ENCODE results near the gene SPECC1L. TPM values are rescaled to one million over a fixed set of nuclear protein-coding genes. Genes with fewer than 3 reads are reported as not detected.
"Not testable (repeated sequence)": the region's sequence is repeated elsewhere in the genome, so short reads cannot be mapped to it uniquely, and the experiment has no call there.

The SPECC1L gene
- total RNA-seq, 1 donor from 2014 or later = 74.0 TPM

GRCh38 chr22:24247011-24247507 is 23.6 kb upstream of the SPECC1L start:
- DNase-seq (ENCODE audit: low read depth in 2 of 2) = no peak

- DNase-seq (ENCODE audit: low read depth in 2 of 2) = peak; percentile 80 to 85
Observed at GRCh38 chr22:24247564-24248344, 22.9 kb upstream of the SPECC1L start.

GRCh38 chr22:24248611-24249010 is 22.0 kb upstream of the SPECC1L start:
- DNase-seq (ENCODE audit: low read depth in 2 of 2) = not testable (repeated sequence)

- not testable (repeated sequence) for DNase-seq (ENCODE audit: low read depth in 2 of 2)
Observed at GRCh38 chr22:24249413-24249812, 21.2 kb upstream of the SPECC1L start.

- DNase-seq (ENCODE audit: low read depth in 2 of 2) = not testable (repeated sequence)
Observed at GRCh38 chr22:24251286-24251685, 19.3 kb upstream of the SPECC1L start.

GRCh38 chr22:24253126-24253525 is 17.5 kb upstream of the SPECC1L start:
- not testable (repeated sequence) for DNase-seq (ENCODE audit: low read depth in 2 of 2)

GRCh38 chr22:24256136-24256535 is 14.5 kb upstream of the SPECC1L start:
- not testable (repeated sequence) for DNase-seq (ENCODE audit: low read depth in 2 of 2)

- DNase-seq (ENCODE audit: low read depth in 2 of 2) = not testable (repeated sequence)
Observed at GRCh38 chr22:24256736-24257135, 13.9 kb upstream of the SPECC1L start.

GRCh38 chr22:24259459-24259858 is 11.2 kb upstream of the SPECC1L start:
- peak; percentile 76 to 81 for DNase-seq (ENCODE audit: low read depth in 2 of 2)

GRCh38 chr22:24262185-24262749 is 8.4 kb upstream of the SPECC1L start:
- not testable (repeated sequence) for DNase-seq (ENCODE audit: low read depth in 2 of 2)

- not testable (repeated sequence) for DNase-seq (ENCODE audit: low read depth in 2 of 2)
Observed at GRCh38 chr22:24263479-24263878, 7.2 kb upstream of the SPECC1L start.

GRCh38 chr22:24264329-24264896 is 6.2 kb upstream of the SPECC1L start:
- peak; percentile 65 to 75 for DNase-seq (ENCODE audit: low read depth in 2 of 2)

- no peak for DNase-seq (ENCODE audit: low read depth in 2 of 2)
Observed at GRCh38 chr22:24265734-24266133, 4.9 kb upstream of the SPECC1L start.

GRCh38 chr22:24266495-24266894 is 4.1 kb upstream of the SPECC1L start:
- DNase-seq (ENCODE audit: low read depth in 2 of 2) = not testable (repeated sequence)

- peak in 1 of 2 donors; percentile 34 for DNase-seq (ENCODE audit: low read depth in 2 of 2)
Observed at GRCh38 chr22:24271386-24271854, 789 bp downstream of the SPECC1L start.

- DNase-seq (ENCODE audit: low read depth in 2 of 2) = not testable (repeated sequence)
Observed at GRCh38 chr22:24273031-24273430, 2.4 kb downstream of the SPECC1L start.

GRCh38 chr22:24273906-24274305 is 3.3 kb downstream of the SPECC1L start:
- DNase-seq (ENCODE audit: low read depth in 2 of 2) = not testable (repeated sequence)

- peak in 1 of 2 donors; percentile 9 for DNase-seq (ENCODE audit: low read depth in 2 of 2)
Observed at GRCh38 chr22:24274696-24275405, 4.2 kb downstream of the SPECC1L start.

- not testable (repeated sequence) for DNase-seq (ENCODE audit: low read depth in 2 of 2)
Observed at GRCh38 chr22:24280363-24280762, 9.7 kb downstream of the SPECC1L start.

GRCh38 chr22:24282401-24282800 is 11.8 kb downstream of the SPECC1L start:
- DNase-seq (ENCODE audit: low read depth in 2 of 2) = no peak

- peak in 1 of 2 donors; percentile 40 for DNase-seq (ENCODE audit: low read depth in 2 of 2)
Observed at GRCh38 chr22:24284747-24285203, 14.1 kb downstream of the SPECC1L start.
